GM10266 (cell line): ENCODE data around the gene BOLA1.
"Not testable (repeated sequence)": the region's sequence is repeated elsewhere in the genome, so short reads cannot be mapped to it uniquely, and the experiment has no call there.

ENCODE experiments used
- DNase-seq: peaks from one replicate; pipeline ENCODE4 v3.0.0; 2012; ENCODE audit errors: extremely low spot score
- TF ChIP-seq, protein P1 (sequence below): IDR thresholded peaks from 2 replicates; pipeline ENCODE4 v1.5.1; 2012; ENCODE audit warnings: mild to moderate bottlenecking, low read depth; ENCODE audit not compliant: control insufficient read depth, insufficient read depth; ENCODE audit errors: missing control alignments

The BOLA1 gene

DNA sequence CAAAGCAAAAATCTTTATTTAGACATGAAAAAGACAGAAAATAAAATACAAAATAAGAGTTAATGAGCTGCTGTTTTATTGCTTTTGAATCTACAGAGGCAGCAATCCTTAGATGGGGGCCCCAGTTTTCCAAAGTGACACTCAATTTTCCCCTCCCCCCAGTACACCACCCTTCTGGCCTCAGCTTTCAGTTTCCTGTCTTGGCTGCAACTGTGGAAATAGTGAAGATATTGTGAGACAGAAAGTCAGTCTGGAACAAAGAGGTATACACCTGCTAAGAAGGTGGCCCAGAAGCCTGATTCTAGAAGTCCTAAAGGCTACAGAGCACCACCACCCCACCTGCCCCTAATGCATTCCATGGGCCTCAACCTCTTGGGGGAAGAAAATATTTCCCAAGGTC lies 38.4 kb downstream of the BOLA1 start:
- TF ChIP-seq, protein P1, sequence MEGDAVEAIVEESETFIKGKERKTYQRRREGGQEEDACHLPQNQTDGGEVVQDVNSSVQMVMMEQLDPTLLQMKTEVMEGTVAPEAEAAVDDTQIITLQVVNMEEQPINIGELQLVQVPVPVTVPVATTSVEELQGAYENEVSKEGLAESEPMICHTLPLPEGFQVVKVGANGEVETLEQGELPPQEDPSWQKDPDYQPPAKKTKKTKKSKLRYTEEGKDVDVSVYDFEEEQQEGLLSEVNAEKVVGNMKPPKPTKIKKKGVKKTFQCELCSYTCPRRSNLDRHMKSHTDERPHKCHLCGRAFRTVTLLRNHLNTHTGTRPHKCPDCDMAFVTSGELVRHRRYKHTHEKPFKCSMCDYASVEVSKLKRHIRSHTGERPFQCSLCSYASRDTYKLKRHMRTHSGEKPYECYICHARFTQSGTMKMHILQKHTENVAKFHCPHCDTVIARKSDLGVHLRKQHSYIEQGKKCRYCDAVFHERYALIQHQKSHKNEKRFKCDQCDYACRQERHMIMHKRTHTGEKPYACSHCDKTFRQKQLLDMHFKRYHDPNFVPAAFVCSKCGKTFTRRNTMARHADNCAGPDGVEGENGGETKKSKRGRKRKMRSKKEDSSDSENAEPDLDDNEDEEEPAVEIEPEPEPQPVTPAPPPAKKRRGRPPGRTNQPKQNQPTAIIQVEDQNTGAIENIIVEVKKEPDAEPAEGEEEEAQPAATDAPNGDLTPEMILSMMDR: no peak
- DNase-seq: no peak

DNA sequence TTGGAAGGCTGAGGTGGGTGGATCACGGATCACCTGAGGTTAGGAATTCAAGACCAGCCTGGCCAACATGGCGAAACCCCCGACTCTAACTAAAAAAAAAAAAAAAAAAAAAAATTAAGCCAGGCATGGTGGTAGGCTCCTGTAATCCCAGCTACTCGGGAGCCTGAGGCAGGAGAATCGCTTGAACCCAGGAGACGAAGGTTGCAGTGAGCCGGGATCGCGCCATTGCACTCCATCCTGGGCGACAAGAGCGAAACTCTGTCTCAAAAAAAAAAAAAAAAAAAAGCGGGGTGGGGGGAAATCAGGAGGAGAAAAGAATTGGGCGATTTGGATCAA lies 39.3 kb downstream of the BOLA1 start:
- DNase-seq: not testable (repeated sequence)

DNA sequence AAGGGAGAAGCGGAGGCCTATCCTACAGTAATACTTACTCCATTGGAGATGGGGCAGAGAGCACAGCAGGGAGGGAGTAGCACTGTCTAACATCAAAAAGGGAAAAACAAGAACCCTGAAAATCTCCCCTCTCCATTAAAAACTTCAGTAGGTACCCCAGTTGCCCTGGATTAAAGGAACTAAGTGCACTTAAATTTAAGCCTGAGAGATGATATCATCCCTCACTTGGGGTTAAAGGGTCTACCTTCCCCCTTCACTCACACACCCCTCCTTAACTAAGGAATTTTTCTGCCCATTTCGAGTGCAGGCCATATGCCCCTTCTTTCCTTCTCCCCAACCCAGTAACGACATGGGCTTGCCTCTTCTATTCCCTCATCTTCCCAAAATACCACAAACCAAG lies 41.1 kb downstream of the BOLA1 start:
- TF ChIP-seq, protein P1: no peak
- no peak for DNase-seq

DNA sequence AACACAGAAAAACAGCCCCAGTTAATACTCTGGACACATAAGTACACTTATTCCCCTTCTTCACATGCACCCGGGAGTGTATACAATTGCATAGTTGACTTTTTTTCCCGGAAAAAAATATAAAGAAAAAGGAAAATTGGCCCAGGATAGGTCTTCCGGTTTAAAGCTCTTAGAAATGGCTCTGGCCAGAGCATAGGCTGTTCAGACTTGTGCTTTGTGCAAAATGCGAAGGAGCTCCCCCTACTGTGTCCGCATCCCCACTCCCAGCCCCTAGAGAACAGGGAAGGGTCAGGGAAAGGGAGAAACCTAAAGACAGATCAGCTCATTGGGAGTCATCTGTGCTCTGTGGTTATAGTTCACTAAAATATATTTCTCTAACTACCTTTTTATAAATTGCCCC lies 42.8 kb downstream of the BOLA1 start:
- TF ChIP-seq, protein P1: no peak
- no peak for DNase-seq

DNA sequence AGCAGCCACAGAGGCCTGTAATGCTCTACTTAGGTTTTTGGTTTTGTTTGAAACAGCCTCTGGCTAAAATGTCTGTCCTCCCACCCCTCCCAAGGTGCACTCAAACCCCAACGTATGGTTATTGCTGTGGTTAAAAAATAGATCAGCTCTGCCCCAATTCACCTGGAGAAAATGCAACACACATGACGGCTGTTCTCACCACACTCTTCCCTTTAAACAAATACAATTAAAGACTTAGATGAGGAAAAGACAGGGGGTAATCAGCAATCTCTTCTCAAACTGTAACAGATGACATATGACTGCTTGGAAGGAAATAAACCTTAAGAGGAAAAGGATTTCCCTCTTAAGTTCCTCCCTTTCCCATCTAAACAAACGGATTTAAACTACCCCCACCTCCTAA lies 43.5 kb downstream of the BOLA1 start:
- TF ChIP-seq, protein P1: no peak

DNA sequence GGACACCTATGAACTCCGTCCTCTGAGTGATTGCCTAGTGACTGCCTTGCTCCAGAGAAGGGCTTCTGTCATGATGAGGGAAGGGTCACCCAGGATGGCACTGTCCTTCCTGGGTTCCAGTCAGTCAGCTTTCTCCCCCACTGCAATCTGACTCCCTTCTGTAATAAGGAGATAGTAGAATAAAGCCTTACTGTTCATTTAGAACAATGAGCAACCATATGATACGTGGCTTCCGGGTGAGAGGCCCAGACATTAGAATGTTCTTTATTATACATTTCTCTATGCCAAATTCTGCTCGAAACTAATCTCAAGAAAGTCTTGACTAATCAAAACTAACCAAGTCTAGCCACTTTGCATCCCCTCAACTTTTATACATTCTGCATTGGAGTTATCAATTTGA lies 45.8 kb downstream of the BOLA1 start:
- no peak for DNase-seq
- TF ChIP-seq, protein P1: no peak

More for the DNA sequence above, 43.5 kb downstream of the BOLA1 start:
- DNase-seq: no peak

DNA sequence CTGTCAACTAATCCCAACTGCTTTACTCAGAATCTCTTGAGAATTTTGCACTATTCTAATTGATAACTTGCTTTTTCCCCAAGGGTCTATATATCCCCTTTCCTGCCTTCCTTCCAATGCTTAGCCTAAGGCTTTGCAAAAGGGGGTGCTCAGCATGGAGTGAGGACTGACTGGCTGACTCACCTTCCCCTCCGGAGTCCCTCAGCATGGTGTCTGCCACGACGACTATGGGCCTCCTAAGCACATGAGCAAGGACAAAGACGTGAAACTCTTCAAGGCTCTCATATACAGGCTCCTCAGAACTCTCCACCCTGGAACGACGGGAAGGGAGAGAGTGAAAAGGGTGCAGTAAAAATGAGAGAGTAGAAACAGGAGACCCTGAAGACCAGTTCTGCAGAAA lies 50.5 kb downstream of the BOLA1 start:
- no peak for DNase-seq
- TF ChIP-seq, protein P1: no peak
